Epithelial cell of prostate (primary cell): Measurements from ENCODE around the gene ADRB2.

ENCODE experiments used
- DNase-seq: peaks from one replicate; pipeline ENCODE4 v3.0.0-alpha.2; 2011; ENCODE audit warnings: low read depth, low spot score
- H3K27ac ChIP-seq: fragments of 450-650 bp; 2 replicates; pipeline ENCODE4 v1.5.1; 2017; ENCODE audit warnings: mild to moderate bottlenecking

The ADRB2 gene

GRCh38 chr5:148826053-148826738 lies at the start of gene ADRB2:
ADRB2 (plus strand) TSS chr5:148826611; CDS start chr5:148826832, 221 bp downstream.
- DNase-seq = peak; percentile 89

GRCh38 chr5:148776780-148777179 lies 49.6 kb upstream of the ADRB2 start:
- H3K27ac ChIP-seq = peak overlapping the region; percentile 82
- DNase-seq = peak; percentile 92

More at GRCh38 chr5:148826053-148826738, at the start of gene ADRB2:
- H3K27ac ChIP-seq = peak within 1 kb of the TSS; percentile 89

- no peak for DNase-seq
Measured at GRCh38 chr5:148778882-148779281, 47.5 kb upstream of the ADRB2 start.

GRCh38 chr5:148780711-148781110 lies 45.7 kb upstream of the ADRB2 start:
- no peak overlapping the region for H3K27ac ChIP-seq
- DNase-seq = no peak

More at GRCh38 chr5:148778882-148779281, 47.5 kb upstream of the ADRB2 start:
- H3K27ac ChIP-seq = no peak overlapping the region

GRCh38 chr5:148781766-148782165 lies 44.6 kb upstream of the ADRB2 start:
- H3K27ac ChIP-seq = no peak overlapping the region
- DNase-seq = no peak

GRCh38 chr5:148785223-148785622 lies 41.2 kb upstream of the ADRB2 start:
- DNase-seq = no peak
- no peak overlapping the region for H3K27ac ChIP-seq

- no peak for DNase-seq
- H3K27ac ChIP-seq = no peak overlapping the region
Measured at GRCh38 chr5:148786456-148786855, 40.0 kb upstream of the ADRB2 start.

GRCh38 chr5:148788636-148789035 lies 37.8 kb upstream of the ADRB2 start:
- DNase-seq = no peak
- peak overlapping the region; percentile 96 for H3K27ac ChIP-seq

GRCh38 chr5:148790545-148791333 lies 35.7 kb upstream of the ADRB2 start:
- peak overlapping the region; percentile 96 for H3K27ac ChIP-seq

GRCh38 chr5:148791334-148791667 lies 35.1 kb upstream of the ADRB2 start:
- peak overlapping the region; percentile 96 for H3K27ac ChIP-seq
- peak; percentile 97 for DNase-seq

More at GRCh38 chr5:148790545-148791333, 35.7 kb upstream of the ADRB2 start:
- peak; percentile 96 for DNase-seq

- peak overlapping the region; percentile 96 for H3K27ac ChIP-seq
- peak; percentile 81 for DNase-seq
Measured at GRCh38 chr5:148791696-148792095, 34.7 kb upstream of the ADRB2 start.

GRCh38 chr5:148792744-148793143 lies 33.7 kb upstream of the ADRB2 start:
- DNase-seq = no peak
- peak overlapping the region; percentile 96 for H3K27ac ChIP-seq

- DNase-seq = no peak
- H3K27ac ChIP-seq = no peak overlapping the region
Measured at GRCh38 chr5:148793261-148793660, 33.1 kb upstream of the ADRB2 start.

GRCh38 chr5:148794275-148794674 lies 32.1 kb upstream of the ADRB2 start:
- no peak overlapping the region for H3K27ac ChIP-seq
- DNase-seq = no peak

- peak; percentile 70 for DNase-seq
- H3K27ac ChIP-seq = peak overlapping the region; percentile 3
Measured at GRCh38 chr5:148794729-148795561, 31.5 kb upstream of the ADRB2 start.

- no peak overlapping the region for H3K27ac ChIP-seq
- DNase-seq = peak; percentile 57
Measured at GRCh38 chr5:148796936-148797335, 29.5 kb upstream of the ADRB2 start.

- no peak overlapping the region for H3K27ac ChIP-seq
- no peak for DNase-seq
Measured at GRCh38 chr5:148798786-148799185, 27.6 kb upstream of the ADRB2 start.

- no peak overlapping the region for H3K27ac ChIP-seq
- no peak for DNase-seq
Measured at GRCh38 chr5:148799737-148800527, 26.5 kb upstream of the ADRB2 start.

- DNase-seq = no peak
- no peak overlapping the region for H3K27ac ChIP-seq
Measured at GRCh38 chr5:148801682-148802276, 24.6 kb upstream of the ADRB2 start.
